Neural cell (in vitro differentiated cells): ENCODE measurements around the gene RANBP9.

Experiments
- CTCF ChIP-seq: fragments of 450-650 bp; IDR thresholded peaks from 2 replicates; pipeline ENCODE4 v1.5.1; 2014; ENCODE audit warnings: antibody characterized with exemption, mild to moderate bottlenecking, moderate library complexity; ENCODE audit not compliant: poor library complexity, severe bottlenecking
- MXI1 ChIP-seq: fragments of 450-650 bp; conservative IDR thresholded peaks from 2 replicates; pipeline ENCODE4 v1.6.1; 2014; ENCODE audit warnings: antibody characterized with exemption, mild to moderate bottlenecking; ENCODE audit not compliant: poor library complexity, severe bottlenecking
- POLR2AphosphoS5 ChIP-seq: IDR thresholded peaks from 2 replicates; pipeline ENCODE4 v1.6.1; 2012
- SMC3 ChIP-seq: fragments of 450-650 bp; conservative IDR thresholded peaks from 2 replicates; pipeline ENCODE4 v1.6.1; 2014; ENCODE audit warnings: antibody characterized with exemption, mild to moderate bottlenecking, moderate library complexity; ENCODE audit not compliant: poor library complexity

GRCh38 chr6:13641315-13641714 lies 70.3 kb downstream of the RANBP9 start:
- TF ChIP-seq CTCF (no peak), POLR2AphosphoS5 (no peak), SMC3 (no peak), MXI1 (no peak)
